Dedifferentiated amniotic fluid mesenchymal stem cell (primary cell): Measurements from ENCODE around the gene ZNF202.
"Not testable (repeated sequence)": the region's sequence is repeated elsewhere in the genome, so short reads cannot be mapped to it uniquely, and the experiment has no call there.

ENCODE experiments used
- DNase-seq: peaks from one replicate; pipeline ENCODE4 v3.0.0-alpha.2; 2016; ENCODE audit errors: extremely low spot score

The ZNF202 gene

DNA sequence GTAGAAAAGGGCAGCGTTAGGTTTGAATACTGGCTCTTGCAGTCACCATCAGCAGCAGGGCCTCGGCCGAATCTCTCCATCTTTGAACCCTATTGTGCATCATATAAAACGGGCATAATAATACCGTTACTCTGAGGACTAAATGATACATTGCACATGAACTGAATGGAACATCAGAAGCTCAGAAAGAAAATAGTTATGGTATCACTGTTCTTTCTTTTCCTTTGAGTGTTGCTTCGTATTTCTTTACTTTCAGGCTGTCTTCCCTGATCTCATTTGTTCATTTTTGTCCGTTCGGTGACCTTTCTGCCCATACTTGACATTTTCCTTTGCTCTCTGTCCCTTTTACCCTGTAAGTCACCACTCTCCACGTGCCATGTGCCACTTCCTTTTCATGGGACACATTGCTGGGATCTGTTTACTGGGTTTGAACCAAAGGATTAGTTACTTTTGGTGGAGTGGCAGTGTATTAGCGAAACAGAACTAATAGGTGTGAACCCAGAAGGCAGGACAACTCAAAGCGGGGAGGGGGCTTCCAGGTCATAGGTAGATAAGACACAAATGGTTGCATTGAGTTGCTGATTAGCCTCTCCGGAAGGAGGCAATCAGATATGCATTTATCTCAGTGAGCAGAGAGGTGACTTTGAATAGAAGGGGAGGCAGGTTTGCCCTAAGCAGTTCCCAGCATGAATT, 717 bp upstream of the ZNF202 start:
- no peak for DNase-seq

- no peak for DNase-seq
Observed at GRCh38 chr11:123740787-123741158, 687 bp downstream of the ZNF202 start.

DNA sequence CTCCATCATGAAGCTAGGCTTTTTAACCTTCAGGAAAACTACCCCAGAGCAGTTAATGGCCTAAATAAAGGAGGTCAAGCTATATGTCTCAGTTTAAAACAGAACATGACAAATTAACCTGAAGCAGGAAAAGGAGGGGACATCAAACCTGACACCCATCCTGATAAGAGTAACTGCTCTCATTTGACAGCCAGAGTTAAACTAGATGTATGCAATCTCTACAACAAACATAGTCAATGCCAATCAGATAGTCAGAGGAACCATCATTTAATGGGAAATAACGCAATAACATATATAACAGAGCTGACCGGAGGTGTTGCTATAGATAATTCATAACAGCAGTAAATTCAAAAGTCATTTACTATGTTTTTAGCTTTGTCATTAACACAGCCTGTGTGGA, 3.1 kb downstream of the ZNF202 start:
- DNase-seq: no peak

- DNase-seq: no peak
Observed at GRCh38 chr11:123736769-123737168, 4.7 kb downstream of the ZNF202 start.

- DNase-seq: no peak
Observed at GRCh38 chr11:123729602-123730001, 11.9 kb downstream of the ZNF202 start.

- DNase-seq: no peak
Observed at GRCh38 chr11:123725995-123726655, 15.3 kb downstream of the ZNF202 start.

- no peak for DNase-seq
Observed at GRCh38 chr11:123719452-123719851, 22.0 kb downstream of the ZNF202 start.

GRCh38 chr11:123718469-123718868, 23.0 kb downstream of the ZNF202 start:
- no peak for DNase-seq

GRCh38 chr11:123718063-123718462, 23.4 kb downstream of the ZNF202 start:
- DNase-seq: no peak

DNA sequence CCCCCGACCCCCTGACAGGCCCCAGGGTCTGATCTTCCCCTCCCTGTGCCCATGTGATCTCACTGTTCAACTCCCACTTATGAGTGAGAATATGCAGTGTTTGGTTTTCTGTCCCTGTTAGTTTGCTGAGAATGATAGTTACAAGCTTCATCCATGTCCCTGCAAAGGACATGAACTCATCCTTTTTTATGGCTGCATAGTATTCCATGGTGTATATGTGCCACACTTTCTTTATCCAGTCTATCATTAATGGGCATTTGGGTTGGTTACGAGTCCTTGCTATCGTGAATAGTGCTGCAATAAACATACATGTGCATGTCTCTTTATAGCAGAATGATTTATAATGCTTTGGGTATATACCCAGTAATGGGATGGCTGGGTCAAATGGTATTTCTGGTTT, 28.8 kb downstream of the ZNF202 start:
- not testable (repeated sequence) for DNase-seq

DNA sequence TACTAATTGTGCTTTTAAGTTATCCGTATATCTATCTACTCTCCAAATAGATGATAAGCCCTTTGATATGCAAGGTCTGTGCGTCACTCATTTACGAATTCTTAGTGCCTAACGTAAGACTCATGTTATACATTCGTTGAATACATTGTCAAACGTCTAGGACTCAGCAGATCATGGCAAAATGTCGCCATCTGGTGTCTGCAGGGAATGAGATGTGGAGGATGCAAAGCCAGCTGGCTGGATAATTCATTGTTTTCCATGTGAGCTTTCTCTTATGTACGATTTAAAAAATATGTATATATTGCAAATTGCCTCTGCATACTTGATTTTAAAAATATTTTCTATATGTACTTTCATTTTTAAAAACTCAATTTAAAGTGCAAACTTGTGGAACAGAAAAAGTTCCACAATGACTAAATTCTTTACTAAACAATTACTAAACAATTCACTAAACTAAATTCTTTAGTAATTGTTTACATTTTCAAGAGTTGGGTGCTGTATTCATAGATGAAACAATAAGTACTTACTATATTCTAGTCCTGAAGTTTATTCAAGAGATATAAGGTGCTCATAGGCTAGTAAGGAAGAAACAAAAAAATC, 33.8 kb downstream of the ZNF202 start:
- peak; percentile 71 for DNase-seq

DNA sequence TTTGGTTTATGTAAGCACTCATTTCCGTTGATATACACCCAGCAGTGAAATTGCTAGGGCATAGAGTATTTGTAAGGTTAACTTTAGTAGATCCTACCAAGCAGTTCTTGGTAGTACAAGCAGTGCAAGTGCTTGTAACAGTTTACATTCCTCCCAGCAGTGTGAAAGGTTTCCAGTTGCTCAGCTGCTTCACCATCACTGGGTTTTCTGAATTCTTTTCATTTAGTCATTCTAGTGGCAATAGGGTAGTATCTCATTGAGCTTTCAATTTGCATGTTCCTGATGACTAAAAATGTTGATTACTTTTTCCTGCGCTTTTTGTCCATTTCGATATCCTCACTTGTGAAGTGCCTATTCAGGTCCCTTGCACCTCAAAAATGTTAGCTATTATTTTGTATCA, 34.3 kb downstream of the ZNF202 start:
- no peak for DNase-seq

DNA sequence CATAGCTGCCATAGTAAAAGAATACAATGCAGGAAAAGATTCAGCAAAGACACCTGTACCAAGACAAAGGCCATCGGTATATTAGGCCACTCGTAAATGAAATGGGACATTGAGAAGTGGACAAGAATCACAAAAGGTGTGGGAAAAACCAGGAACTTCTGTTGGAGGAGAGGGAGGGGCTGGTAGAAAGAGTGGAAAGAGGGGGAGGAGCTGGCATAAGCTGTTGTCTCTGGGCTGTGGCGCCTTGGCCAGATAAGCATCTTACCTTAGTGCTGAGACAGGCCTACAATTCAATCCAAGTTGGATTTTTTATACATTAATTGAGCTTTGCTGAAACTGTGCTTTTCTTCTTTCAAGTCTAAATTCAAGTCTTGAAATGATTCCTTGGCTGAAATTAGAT, 37.1 kb downstream of the ZNF202 start:
- DNase-seq: no peak

DNA sequence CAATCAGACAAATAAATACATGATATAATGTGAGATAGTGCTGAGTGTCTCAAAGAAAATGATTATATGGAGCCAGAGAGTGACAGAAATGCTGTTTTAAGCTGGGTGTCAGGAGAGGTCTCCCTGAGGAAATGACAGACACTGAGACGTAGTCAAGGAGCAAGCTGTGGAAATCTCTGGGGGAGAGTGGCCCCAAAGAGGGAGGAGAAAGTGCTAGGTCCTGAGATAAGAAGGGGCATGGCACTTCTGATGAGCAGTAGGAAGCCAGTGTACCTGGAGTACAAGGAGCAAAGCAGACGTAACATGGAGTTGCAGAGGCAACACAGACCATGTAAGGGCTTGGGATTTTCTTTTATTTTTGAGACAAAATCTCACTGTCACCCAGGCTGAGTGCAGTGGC, 38.8 kb downstream of the ZNF202 start:
- no peak for DNase-seq

DNA sequence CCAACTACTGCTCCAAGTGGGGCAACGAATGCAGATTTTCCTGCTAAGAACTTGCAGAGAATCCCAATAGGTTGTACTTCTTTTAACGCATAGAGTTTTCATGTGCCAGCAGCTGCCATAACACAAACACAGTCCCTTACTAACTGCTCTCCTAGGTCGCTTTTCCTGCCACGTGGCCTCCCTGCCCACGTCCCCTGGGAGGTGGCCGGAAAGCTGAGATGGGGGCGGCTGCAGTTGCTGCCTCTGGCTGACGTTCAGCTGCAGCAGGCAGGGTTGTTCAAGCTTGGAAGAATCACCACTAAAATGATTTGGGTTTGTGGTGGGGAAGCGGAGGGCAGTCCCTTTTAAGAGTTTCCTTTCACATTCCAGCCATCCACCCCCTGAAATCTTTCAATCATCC, 39.3 kb downstream of the ZNF202 start:
- no peak for DNase-seq

GRCh38 chr11:123700772-123701171, 40.7 kb downstream of the ZNF202 start:
- no peak for DNase-seq

GRCh38 chr11:123698546-123699127, 42.8 kb downstream of the ZNF202 start:
- DNase-seq: no peak

- no peak for DNase-seq
Observed at GRCh38 chr11:123696183-123696582, 45.3 kb downstream of the ZNF202 start.

GRCh38 chr11:123695231-123695630, 46.2 kb downstream of the ZNF202 start:
- DNase-seq: no peak

DNA sequence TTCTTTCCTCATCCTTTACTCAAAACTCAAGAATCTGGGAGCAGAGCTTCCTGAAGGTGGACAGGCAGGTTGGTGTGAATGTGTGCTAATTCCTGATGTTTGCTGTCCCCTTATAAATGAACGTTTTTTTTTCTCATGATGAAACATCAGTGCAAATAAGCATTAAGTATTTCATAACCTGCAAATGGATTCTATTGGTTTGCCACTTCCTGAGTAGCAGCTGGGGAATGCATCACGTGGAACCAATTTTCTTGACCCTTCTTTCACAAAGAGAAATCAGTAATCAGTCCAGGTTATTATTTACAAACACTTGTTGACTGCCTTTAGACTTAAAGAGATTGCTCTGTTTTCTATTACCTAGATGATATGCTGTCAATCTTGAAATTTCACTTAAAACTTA, 46.9 kb downstream of the ZNF202 start:
- no peak for DNase-seq

DNA sequence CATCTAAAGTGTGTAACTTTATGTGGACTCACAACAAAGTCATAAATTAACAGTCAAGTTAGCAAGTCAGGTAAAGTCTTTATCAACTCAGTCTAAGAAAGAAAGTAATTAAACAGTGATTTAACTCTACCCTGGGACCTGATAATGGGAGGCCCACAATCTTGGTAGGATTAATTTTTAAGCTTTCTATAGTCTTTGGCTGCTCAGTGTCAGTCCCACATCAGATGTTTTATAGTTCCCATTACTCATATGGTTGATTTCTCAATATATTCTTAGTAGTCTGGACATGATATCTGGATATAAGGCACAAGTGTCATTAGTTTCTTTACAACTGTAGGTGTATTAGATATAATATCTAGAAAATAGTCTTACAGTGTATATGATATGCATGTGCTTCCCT, 48.5 kb downstream of the ZNF202 start:
- DNase-seq: no peak

DNA sequence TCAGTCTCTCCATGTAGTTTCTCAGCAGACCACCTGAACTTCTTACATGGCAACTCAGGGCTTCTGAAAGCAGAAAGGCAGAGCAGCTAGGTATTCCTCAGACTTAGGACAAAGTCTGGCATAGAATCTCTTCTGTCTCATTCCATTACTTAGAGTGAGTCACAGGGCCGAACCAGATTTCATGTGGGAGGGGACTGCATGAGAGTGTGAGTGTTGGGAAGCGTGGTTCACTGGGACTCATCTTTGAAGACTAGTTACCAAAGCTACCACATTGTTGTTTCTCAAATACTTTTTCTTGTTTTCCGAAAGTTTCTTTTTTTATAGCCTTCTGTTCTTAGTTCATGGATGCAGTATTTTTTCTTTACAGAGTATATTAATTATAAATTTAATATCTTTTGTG, 51.0 kb downstream of the ZNF202 start:
- no peak for DNase-seq

DNA sequence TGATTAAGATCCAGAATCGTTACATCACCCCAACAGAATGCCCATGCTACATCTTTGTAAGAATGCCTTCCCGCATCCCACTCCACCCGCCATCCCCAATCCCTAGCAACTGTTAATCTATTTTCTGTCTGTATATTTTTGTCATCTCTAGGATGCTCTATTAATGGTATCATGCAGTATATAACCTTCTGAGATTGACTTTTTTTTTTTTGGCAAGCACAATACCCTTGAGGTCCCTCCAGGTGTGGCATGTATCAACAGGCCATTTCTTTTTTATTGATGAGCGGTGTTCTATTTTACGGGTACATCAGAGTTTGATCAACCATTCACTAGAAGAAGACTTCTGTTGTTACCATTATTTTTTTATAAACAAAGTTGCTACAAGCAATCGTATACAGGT, 56.9 kb downstream of the ZNF202 start:
- DNase-seq: no peak
